Smooth muscle cell (in vitro differentiated cells): ENCODE measurements around the gene ZCCHC24. TPM values are rescaled to one million over a fixed set of nuclear protein-coding genes. Genes with fewer than 3 reads are reported as not detected.

Experiments used
- DNase-seq: peaks from one replicate; lab custom pipeline; 2025; ENCODE audit not compliant: unreplicated experiment; lab: John Stamatoyannopoulos, UW
- H2AFZ ChIP-seq: fragments of 200-600 bp; sonication (generic); 2 replicates; pipeline ENCODE4 v1.6.0; 2016; ENCODE audit warnings: antibody characterized with exemption, low read depth, mild to moderate bottlenecking
- H3F3A ChIP-seq: fragments of 200-600 bp; sonication (generic); 2 replicates; pipeline ENCODE4 v1.6.0; 2017; ENCODE audit warnings: antibody characterized with exemption, low read depth
- H3K27ac ChIP-seq: fragments of 200-600 bp; sonication (generic); 2 replicates; pipeline ENCODE4 v1.5.1; 2016; ENCODE audit warnings: low read depth, mild to moderate bottlenecking
- H3K27me3 ChIP-seq: fragments of 200-600 bp; sonication (generic); 2 replicates; pipeline ENCODE4 v1.6.1; 2016; ENCODE audit warnings: low read depth, mild to moderate bottlenecking
- H3K36me3 ChIP-seq: fragments of 200-600 bp; sonication (generic); 2 replicates; pipeline ENCODE4 v1.5.1; 2016; ENCODE audit warnings: low read depth
- H3K4me1 ChIP-seq: fragments of 200-600 bp; sonication (generic); 2 replicates; pipeline ENCODE4 v1.5.1; 2016; ENCODE audit warnings: low read depth
- H3K4me2 ChIP-seq: fragments of 200-600 bp; sonication (generic); 2 replicates; pipeline ENCODE4 v1.6.0; 2016; ENCODE audit warnings: mild to moderate bottlenecking
- H3K4me3 ChIP-seq: fragments of 200-600 bp; sonication (generic); 2 replicates; pipeline ENCODE4 v1.5.1; 2016; ENCODE audit warnings: mild to moderate bottlenecking
- H3K79me2 ChIP-seq: fragments of 200-600 bp; sonication (generic); 2 replicates; pipeline ENCODE4 v1.6.0; 2016; ENCODE audit warnings: low read depth, mild to moderate bottlenecking
- H3K9ac ChIP-seq: fragments of 200-600 bp; sonication (generic); 2 replicates; pipeline ENCODE4 v1.6.0; 2016; ENCODE audit warnings: low read depth
- H3K9me3 ChIP-seq: fragments of 200-600 bp; sonication (generic); replicated peaks from 2 replicates; pipeline ENCODE4 v1.5.1; 2016; ENCODE audit warnings: low read depth
- H4K20me1 ChIP-seq: fragments of 200-600 bp; sonication (generic); 2 replicates; pipeline ENCODE4 v1.6.0; 2016; ENCODE audit warnings: low read depth
- CTCF ChIP-seq: fragments of 200-600 bp; sonication (generic); IDR thresholded peaks from 2 replicates; pipeline ENCODE4 v1.5.1; 2017; ENCODE audit warnings: borderline replicate concordance, mild to moderate bottlenecking, antibody characterized with exemption; ENCODE audit not compliant: insufficient read depth, poor library complexity, severe bottlenecking
- WGBS: methylation state at CpG from one replicate; pipeline ENCODE4 v1.1.7; 2016; ENCODE audit warnings: low lambda C conversion rate; 5-methylcytosine and 5-hydroxymethylcytosine counted together
- polyA plus RNA-seq: library from polyadenylated mRNA; unstranded; fragments of >200 nt; fragmentation: Nextera tagmentation; extraction: Ambion mirVana; gene quantifications from 2 replicates; pipeline ENCODE4 v1.2.1, GENCODE V29; 2016
- total RNA-seq: library from RNA; depleted of rRNA; stranded (reverse); fragments of >200 nt; gene quantifications from 2 replicates; pipeline ENCODE4 v1.2.3, GENCODE V29; 2014

The ZCCHC24 gene
- total and polyA plus RNA-seq, 2 experiments from 2014 or later = 21.9 to 52.1 TPM

- Histone ChIP-seq H3K4me1 (peaks cover 33% of the 10 kb centered on the region), H3K36me3 (no peaks in the 10 kb centered on the region), H3K9ac (no peak overlapping the region), H3K4me3 (peak overlapping the region; percentile 72), H3F3A (peaks cover 16% of the 10 kb centered on the region), H3K27me3 (no peaks in the 10 kb centered on the region), H3K79me2 (peaks cover 35% of the 10 kb centered on the region), H3K4me2 (peak overlapping the region; percentile 83), H3K9me3 (no peaks in the 10 kb centered on the region), H3K27ac (peak overlapping the region; percentile 67), H2AFZ (peak overlapping the region; percentile 37), H4K20me1 (peaks cover 30% of the 10 kb centered on the region)
- no peak for DNase-seq
- TF ChIP-seq CTCF = no peak
- 13% methylated on average over 15 of the region's 16 CpGs for WGBS
Observed at GRCh38 chr10:79446758-79447084, 1.3 kb upstream of the ZCCHC24 start.

DNA sequence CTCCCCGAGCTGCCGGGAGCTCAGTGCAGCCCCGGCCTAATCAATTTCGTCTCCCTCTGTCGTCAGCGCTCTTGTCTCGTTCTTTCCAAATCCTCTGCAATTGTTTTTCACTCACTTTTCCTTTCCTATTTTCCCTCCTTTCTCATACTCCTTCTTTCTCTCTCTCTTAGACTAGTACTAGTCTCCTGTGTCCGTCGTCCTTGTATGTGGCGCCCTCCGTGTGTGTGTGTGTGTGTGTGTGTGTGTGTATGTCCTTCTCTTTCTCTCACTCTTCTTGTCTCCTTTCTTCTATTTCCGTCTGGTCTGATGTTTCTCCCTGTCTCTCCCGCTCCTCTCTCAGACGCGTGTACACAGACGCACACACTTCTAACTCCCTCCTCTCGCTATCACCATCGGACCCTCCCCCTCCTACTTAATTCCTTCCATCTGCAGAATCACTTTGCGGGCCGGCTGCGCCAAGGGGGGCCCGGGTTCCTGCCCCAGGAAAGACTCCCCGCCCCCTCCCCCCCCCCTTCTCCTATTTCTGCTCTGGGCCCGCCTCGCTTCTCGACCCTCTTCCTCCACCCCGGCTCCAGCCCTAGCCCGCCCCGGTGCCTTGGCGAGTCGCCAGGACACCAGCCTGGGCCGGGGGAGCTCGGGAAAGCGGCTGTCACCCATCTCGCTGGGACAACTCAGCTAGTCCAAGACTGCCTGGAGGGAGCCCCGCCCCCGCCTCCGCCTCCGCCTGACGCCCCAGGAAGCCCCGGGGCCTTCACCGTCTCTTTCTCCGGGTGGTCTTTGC, 743 bp upstream of the ZCCHC24 start:
- Histone ChIP-seq H3K9me3 (no peaks in the 10 kb centered on the region), H3F3A (peaks cover 16% of the 10 kb centered on the region), H3K36me3 (no peaks in the 10 kb centered on the region), H3K4me2 (peak overlapping the region; percentile 83), H4K20me1 (peaks cover 35% of the 10 kb centered on the region), H3K4me1 (peaks cover 33% of the 10 kb centered on the region), H3K4me3 (peak overlapping the region; percentile 72), H3K27me3 (no peaks in the 10 kb centered on the region), H3K27ac (peak overlapping the region; percentile 67), H2AFZ (peak overlapping the region; percentile 37), H3K9ac (peak overlapping the region; percentile 44), H3K79me2 (peaks cover 41% of the 10 kb centered on the region)
- no peak for DNase-seq
- TF ChIP-seq CTCF = no peak
- 2% methylated on average over 23 of the region's 43 CpGs for WGBS

DNA sequence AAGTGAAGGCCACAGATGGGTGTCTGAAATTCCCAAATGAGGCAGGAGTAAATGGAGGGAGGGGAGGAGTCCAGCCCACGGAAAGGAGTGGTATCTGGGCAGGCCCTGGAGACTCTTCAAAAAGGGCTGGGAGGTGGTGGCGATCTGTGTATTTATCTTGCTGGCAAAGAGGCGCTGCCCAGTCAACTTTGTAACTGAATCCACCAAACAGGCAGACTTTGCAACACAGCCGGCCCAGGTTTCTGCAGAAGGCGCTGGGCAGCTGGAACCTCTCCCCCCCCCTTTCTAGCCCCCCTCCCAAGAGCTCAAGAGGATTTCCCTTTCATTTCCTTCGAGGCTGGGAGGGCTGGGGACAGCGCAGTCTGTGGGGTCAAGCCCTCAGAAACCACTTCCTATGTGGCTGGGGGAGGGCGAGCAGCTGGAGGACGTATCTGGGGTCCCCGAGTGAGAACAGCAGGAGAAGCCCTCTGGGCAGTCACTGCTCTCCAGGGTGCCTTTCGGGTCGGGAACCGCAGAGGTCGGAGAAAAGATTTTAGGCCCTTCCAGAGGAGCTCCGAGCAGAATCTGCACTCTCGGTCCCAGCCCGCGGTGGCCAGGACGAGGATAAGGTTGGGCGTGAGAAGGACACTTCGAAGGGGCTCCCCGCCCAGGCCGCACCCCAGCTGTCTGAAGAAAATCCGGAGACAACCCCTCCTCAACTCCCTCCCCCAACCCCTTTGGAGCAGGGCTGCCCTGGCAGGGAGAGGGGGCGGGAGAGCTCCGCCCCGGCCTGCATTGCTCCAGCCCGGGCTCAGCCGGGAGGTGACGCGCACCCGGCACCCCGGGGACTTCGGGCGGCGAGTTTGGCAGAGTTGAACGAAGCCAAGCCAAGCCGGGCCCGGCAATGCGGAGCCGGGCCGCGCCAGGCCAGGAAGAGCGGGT, 965 bp downstream of the ZCCHC24 start:
- Histone ChIP-seq H3K27ac (peak overlapping the region; percentile 77), H3K4me1 (peaks cover 29% of the 10 kb centered on the region), H3K4me3 (peak overlapping the region; percentile 72), H3K9ac (peak overlapping the region; percentile 65), H2AFZ (no peak overlapping the region), H3K36me3 (no peaks in the 10 kb centered on the region), H3K9me3 (no peaks in the 10 kb centered on the region), H3K27me3 (no peaks in the 10 kb centered on the region), H3K79me2 (peaks cover 58% of the 10 kb centered on the region), H3K4me2 (peak overlapping the region; percentile 97), H3F3A (peaks cover 16% of the 10 kb centered on the region), H4K20me1 (peaks cover 52% of the 10 kb centered on the region)
- no peak for TF ChIP-seq CTCF
- WGBS = 2% methylated on average over 34 of the region's 44 CpGs
- no peak for DNase-seq
